Measurements from ENCODE around the gene SP7.
A peak's percentile ranks its signal among the peaks of the same experiment; 100 is the strongest.
"Not testable (repeated sequence)": the region's sequence is repeated elsewhere in the genome, so short reads cannot be mapped to it uniquely, and the experiment has no call there.

SP7 gene

DNA sequence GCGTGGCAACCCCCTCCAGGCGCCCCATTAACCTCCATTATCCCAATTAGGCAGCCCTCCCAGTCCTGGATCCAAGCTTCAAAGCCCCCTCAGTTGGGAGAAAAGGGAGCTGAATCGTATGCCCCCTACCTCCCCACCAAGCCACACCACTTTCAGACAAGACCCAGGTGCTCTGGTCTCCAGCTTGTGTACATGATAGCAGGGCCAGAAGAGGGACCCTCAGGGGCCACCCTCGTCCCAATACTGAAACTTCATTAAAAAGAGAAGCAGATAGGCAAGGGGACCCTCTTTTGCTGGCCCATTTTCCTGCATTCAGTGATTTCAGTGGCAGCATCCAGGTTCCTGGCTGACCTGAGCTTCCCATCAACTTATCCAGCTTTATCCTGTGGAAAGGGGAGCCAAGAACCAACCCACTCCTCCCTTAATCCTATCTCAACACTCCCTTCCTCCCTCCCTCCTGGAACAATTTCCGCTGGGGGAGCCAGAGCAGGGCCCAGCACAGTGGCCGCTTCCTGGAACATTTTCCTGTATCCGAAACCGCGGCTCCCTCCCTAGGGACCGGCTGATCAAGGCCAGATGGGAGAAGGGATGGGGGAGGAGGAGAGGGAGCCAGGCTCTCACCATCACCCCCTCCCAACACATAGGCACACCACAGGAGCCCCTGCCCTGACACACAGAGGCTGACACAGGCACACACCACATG is 9.5 kb upstream of the SP7 start:
- DNase-seq, result no peak

DNA sequence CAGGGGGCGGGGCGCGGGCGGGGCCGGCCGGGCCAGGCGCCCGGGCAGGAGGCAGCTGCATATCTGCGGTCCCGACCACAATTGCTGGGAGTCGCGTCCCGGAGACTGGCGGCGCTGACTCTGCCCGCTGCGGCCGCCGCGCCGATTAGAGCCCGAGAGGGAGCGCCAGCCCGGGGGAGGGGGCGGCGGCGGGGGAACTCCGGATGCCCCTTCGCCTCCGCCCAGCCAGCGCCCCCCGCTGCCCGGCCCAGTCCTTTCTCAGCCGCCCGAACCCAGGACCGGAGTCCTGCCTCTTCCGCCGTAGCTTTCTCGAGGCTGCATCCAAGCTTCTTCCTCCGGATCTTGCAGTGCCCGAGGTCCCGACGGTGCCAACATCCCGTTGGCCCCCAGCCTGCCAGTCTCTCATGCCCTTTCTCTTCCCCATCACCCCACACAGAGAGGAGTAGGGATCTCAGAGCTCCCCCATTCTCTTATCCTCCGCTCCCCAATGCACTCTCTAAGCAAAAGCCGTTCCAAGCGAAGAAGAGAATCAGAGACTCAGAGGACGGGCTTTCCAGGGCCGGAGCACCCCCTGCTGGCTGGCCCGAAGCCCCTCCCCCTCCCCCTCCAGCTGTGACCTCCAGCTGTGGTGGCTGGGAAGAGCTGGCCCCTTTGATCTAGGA is 8.8 kb upstream of the SP7 start:
- DNase-seq, result no peak

DNA sequence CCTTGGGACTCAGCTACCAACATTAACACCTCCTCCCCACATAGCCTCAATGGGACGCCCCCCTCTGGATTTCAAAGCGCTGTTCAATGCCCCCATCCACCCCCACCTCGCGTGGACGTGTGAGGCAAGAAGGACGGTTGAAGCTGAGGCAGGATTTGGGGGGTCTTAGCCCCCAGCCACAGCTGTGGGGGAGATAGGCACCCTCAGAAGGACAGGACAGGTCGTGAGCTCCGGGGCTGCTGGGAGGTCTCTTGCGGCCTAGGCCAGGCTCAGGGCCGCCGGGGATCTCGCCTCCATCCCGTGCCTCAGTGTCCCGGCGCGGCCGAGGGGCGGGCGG is 8.3 kb upstream of the SP7 start:
- DNase-seq, result no peak

DNA sequence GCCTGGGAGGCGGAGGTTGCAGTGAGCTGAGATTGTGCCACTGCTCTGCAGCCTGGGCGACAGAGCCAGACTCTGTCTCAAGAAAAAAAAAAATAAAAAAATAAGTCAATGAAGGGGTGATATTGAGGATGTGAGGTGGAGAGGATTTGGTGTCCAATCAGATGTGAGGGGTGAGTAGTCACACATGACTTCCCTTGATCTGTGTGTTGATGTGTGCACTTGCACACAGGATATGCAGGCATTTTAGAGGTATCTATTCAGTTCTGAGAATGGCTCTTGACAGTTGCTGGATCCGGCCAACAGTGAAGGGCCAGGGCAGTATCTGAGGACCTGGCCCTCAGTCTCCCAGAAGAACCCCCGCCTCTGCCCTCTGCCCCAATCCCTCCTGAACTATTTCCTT is 7.8 kb upstream of the SP7 start:
- no peak for DNase-seq

DNA sequence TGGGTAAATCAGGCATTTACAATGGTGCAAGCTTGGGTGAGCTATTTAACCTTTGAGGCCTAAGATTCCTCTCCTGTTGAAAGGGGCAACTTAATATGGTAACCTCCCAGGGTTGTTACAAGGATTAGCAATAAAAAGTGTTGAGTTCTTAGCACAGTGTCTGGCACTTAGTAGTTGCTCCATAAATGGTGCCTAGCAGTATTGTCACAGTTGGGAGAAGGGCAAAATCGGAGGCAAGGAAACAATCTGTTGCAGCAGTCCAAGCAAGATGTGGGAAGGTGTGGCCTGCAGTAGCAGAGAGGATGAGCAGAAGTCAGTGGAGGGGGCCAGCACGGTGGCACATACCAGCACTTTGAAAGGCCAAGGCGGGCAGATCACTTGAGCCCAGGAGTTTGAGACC is 7.3 kb upstream of the SP7 start:
- DNase-seq, result no peak

DNA sequence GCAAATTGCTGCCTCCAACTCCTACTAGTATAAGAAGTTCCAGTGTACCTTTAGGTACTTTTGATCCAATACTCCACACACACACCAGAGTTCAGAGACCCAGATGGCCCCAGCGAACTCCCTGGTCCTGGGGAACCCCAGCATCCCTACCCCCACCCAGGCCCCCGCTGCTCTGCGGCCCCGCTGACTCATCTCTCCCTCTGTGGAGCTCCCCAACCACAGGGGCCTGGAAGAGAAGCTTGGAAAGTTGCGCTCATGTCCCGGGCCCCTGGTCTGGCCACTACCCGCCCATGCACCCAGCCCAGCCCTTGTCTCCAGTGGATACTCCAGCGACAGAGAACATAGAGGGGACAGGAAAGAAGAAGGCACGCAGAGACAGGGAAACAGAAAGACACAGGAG is 4.2 kb upstream of the SP7 start:
- no peak for DNase-seq

DNA sequence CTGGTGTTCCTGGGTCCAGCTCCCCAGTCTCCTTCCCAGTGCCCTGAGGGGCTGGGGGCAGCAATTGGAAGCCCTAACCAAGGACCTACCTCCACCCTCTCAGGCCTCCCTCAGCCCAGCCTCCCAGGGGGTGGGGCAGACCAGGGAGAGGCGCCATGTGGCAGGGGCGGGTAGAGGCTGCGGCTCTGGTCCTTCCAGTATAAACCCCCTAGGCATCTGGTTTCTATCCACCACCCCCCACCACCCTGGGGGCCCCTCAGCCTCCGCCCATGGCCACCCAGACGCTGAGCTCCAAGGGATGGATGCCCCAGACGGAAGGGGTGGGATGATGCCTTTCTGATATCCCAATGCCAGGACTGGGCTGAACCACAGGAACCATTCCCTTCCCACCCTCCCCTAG is 2.8 kb upstream of the SP7 start:
- no peak for DNase-seq

DNA sequence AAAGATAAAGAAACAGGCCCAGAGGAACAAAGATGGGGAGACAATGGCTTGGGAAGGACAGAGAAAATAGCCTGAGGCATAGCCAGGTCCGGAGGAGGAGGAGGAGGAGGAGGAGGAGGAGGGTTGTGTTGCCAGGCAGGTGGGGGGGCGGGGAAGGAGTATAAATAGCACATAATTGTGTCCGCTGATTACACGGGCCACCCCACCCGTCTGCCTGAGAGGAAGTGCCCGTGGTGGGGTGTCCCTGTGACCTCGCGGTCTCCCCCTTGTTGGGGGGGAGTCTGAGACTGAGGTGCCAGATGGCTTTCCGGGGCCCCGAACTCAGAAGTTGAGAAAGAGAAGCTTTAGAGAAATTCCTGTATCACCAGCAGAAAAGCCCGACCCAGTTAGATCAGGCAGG is 1.9 kb upstream of the SP7 start:
- no peak for DNase-seq

DNA sequence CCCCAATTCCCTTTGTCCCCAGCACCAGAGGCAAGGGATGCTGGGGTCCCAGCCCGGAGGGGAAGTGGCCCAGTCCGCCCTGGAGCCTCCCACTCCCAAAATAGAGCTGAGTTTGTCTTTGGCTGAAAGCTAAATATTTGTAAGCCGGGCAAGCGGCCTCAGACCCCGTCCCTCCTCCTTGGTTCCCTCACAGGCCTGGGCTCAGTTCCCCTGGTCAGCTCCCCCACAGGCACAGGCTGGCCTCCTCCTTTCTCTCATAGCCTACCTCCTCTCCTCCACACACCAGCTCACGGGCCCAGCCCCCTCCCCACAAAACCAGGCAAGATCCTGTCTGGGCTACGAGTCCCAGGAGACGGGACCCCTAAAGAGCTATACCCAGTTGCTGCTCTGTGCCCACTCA is 1.3 kb downstream of the SP7 start:
- DNase-seq, result no peak

DNA sequence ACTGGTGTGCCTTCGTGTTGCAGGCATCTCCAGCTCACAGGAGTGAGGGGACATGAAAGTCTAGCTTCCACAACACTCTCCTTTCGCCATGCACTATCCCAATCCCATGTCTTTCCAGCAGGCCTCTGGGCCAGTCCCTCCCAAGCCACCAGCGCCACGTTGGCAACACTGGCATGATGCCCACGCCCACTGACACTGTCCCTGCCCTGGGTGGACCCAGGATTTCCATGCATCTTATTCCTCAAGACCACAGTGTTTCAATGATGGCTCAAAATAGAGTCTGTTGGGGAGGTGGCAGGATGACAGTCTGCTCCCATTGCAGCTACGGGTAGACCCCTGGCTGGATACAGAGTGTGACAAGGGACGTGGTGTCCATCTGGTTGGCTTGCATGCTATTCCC is 2.3 kb downstream of the SP7 start:
- DNase-seq, result no peak

DNA sequence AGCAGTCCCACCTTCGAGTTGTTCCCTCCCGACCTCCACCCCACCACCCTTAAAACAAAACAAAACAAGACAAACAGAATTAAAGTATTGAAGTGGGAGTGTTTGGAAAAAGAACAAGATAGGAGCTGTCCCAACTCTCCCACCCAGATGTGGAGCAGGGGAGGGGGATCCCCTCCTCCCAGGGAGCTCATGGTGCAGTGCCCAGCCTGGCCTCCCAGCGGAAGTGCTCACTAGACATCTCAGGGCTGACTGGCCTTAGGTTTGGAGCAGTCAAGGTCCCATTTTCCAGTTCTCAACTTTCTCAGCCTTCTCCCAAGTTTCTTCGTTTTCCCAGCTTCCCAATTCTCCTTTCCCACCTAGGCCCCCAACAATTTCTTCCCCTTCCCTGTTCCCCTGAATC is 2.9 kb downstream of the SP7 start:
- no peak for DNase-seq

DNA sequence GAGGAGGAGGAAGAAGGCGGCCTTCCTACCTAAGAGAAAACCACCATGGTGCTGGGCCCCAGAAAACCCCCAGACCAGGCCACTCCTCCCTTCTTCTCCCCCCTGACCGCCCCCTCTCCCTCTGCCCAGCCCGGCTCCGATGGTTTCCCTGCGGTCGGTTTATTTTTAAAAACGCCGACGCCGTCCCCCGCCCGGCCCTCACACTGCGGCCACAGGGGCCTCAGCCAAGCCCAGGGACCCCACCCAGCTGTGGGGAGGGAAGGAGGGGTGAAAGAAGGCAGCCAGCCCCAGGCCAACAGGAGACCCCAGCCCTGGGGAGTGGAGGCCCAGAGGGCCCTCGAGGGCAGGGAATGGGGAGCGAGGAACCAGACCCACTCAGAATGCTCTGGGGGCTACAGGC is 3.4 kb downstream of the SP7 start:
- no peak for DNase-seq

DNA sequence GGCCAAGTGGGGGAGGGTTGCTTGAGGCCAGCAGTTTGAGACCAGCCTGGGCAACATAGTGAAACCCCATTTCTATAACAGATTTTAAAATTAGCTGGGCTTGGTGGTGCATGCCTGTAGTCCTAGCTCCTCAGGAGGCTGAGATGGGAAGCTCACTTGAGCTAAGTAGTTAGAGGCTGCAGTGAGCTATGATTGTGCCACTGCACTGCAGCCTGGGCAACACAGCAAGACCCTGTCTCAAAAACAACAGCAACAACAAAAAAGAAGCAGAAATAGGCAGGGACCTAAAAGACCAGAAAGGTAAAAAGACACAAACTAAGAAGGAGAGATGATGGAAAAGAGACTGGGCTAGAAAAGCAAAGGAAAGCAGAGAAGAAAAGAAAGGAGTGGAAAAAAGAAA is 3.8 kb downstream of the SP7 start:
- not testable (repeated sequence) for DNase-seq

DNA sequence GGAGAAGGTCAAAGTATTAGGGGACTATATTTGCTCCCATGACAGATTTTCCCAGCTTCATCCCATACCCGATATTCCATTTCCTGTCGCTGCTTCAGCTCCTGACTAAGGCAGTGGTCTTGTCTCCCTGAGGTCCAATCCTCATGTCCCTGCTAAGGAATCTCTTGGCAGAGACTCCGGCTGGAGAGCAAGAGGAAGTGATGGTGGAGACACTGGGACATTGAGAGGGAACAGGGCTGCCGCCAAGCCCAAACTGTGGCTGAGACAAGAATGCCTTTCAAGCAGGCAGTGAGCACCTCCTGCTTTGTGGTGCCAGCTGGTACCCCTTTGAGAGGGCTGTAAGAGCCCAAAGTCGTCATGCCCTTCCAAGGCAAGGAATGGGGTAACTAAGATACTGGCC is 5.5 kb downstream of the SP7 start:
- no peak for DNase-seq

DNA sequence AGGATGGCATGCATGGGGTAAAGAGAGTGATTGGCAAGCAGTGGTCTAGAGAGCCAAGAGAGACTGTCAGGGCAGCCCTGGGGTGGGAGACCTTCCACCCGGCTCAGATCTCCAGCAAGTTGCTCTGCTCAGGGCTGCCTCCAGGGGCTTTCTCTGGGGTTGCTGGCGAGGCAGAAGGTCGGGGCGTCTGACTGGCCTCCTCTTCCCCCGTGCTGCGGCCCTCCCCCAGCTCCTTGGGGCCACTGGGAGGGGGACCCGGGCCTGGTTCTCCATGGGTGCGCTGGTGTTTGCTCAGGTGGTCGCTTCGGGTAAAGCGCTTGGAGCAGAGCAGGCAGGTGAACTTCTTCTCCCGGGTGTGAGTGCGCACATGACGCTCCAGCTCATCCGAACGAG is 8.1 kb downstream of the SP7 start:
- DNase-seq, result no peak

DNA sequence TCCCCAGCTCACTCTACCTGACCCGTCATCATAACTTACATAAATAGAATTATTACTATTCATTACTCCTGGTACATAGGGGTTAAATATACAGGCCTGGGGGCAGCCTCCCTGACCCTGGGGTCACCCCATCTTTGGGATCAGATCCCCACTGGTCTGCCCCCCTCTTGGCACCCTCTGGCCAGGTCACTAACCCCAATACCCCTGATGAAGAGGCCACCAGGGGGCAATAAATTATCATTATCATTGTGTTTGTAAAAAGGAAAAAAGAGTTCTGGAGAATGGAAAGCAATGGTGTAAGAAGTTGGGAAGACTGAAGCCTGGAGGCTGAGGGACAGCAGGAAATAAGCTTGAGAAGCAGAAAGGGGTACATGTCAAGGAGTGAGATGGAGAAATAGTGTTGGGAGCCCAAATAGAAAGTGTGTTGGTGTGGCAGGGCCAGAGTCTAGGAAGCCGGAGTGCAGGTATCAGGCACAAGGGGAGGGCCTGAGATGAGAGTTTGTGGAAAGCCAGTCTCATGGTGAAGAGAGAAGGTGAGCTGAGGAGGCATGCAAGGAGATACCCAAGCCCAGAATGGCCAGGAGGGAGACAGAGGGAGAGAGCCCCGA is 8.6 kb downstream of the SP7 start:
- DNase-seq, result no peak

DNA sequence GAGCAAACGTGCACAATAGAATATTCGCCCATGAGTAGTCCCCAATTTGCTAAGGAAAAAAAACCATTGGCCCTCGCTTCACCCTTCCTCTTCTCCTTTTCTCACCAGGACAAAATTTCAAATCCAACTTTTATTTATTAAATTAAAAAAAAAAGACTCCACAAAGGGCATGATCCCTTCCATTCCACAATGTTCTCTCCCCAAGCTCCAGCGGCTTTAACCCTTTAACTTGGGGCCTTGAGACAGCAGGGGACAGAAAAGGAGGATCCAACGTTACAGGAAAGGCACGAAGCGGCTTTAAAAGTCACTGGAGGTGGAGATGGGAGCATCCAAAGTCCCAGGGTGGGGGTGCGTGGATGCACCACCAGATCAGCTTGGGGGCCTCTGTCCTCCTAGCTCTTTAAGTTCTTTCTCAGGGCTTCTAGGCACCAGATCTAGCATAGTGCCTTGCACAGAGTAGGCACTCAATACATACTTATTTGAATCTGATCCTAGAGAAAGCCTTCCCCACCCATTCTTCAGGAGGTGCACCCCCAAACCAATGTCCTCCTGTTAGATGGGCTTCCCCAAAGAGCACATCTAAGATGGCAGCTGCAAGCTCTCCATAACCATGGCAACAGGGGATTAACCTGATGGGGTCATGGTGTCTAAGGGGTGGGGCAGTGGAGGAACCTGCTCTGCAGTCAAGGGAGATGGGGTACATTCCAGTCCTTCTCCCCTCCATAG is 9.5 kb downstream of the SP7 start:
- no peak for DNase-seq

DNA sequence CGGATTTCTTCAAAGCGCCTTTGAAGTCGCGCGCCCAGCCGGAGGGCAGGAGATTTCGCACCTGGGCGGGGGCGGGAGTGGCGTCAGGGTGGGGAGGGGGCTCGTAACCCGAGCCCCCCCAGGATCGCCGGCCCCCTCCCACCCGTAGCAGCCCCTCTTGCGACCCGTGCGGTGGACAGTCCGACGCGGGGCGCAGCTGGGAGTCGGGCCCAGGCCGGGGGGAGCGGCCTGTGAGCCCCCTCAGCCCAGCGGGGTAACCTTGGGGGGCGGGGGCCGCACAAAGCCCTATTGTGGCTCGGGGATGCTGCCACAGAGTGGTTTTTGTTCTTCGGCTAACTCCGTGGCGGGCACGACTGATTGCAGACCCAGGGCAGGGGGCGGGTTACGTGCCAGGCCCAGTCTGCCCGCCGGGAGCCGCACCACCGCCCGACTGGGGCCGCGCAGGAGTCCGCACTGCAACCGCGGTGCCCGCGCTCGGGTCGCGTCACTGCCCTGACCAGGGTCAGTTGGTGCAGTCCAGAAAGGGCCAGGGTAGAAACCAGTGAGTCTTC is 10.6 kb downstream of the SP7 start:
- DNase-seq, result no peak

DNA sequence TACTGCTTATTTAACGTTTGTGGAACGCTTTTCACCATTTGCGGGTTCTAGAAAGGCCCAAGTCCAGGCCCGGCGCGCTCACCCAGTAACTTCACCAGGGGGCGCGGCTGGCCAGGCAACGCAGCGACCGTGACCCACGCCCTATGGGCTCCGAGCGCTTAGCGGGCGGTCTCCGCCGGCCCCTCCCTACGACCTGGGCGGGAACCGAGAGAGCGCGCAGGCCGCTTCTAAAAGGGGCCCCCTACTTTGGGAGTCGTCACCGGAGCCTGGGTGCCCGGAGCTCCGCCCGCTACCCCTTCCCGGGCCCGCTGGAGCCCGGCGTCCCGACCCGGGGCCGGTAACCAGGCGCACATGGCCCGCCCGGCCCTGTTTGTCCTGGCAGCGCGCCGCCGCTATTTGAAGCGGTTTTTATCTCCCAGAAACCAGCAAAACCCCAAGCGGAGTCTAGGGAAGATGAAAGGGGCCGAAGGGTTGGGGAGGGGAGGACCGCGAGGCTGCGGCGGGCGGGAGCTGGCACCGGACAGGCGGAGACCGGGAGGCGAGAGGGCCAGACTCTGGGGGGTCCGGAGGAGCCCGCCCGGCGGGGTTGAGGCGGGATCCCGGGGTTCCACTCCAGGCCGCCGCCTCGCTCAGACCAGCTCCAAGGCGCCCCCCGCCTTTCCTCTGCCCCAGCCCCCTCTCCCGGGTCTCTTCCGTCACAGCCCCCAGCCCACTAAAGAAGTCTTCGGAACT is 11.2 kb downstream of the SP7 start:
- peak; percentile 88 for DNase-seq

DNA sequence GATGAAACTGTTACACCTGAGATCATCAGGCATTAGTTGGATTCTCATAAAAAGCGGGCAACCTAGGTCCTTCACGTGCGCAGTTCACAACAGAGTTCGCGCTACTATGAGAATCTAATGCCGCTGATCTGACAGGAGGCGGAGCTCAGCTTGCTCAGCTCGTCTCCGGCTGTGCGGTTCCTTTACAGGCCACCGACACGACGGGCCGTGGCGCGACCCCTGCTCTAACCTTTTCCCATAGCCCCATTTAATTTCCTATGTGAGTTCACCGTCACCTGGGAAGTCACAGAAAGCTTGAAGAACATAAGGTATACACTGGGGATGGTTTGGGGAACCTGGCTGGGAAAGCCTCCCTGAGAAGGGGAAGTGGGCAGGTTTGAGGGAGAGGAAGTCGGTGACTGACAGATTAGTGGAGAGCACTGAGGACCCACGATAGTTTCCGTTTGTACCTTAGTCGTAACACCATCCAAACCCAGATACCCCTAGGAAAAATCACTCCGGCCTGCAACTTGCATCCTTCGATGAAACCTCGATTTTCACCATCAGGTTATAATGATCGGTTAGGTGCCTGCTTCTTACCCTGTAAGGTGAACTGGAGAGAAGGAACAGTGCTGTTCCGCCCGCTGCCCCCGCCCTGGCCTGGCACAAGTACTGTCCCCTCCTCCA is 11.9 kb downstream of the SP7 start:
- no peak for DNase-seq

DNA sequence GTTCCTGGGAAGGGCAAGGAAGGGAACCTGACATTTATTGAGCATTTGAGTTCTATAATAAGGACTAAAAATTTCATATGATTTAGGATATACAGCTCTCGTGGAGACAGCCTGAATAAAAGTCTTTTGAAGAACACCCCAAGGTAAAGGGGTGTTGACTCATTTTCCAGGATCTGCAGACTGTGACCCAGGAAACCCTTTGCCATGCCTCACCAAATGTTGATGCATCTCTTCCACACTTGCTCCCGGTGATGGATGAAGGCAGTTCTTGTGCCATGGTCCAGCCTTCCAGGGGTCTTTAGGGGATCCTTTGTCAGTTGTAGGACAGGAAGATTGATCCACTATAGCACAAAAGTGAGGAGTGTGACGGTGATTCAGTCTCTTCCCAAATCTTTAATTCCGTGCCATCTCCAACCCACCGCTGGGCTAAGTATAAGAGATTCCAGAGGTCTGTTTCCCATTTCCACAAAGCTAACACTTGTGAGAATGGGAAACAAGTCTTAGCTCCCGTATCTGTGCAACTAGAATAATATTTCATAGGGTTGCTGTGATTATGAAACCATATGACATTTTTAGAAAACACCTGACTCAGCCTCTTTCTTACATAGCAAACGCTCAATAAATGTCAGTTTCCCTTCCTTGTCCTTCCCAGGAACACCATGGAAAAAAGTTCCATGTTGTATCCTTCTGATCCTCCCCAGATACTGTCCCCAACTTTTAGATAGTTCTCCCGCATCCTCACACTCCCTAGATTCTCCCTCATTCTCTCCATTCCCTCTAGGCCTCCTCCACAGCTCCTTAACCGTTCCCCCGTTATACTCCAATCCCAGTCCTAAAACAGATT is 15.6 kb downstream of the SP7 start:
- no peak for DNase-seq

DNA sequence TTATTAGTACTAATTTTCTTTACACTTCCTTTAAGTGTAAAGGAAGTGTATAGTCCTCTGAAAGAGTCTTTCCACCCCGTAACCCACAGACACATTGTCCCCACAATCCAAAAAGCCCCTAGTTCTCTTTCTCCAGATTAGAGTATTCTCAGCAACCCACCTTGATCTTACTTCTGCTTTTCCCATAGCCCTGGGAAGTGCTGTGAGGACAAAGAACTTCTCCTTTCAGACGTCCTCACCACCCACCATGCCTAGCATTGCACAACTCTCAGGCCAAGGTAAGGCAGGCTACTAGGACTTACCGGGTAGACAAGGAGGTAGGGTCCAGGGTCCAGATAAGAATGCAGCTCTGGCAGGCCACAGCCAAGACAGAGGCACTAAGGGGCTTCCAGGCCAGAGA is 22.2 kb downstream of the SP7 start:
- DNase-seq, result no peak

Data from NCI-H774 (cell line).